ENCODE data around the gene POTEF. TPM values are rescaled to one million over a fixed set of nuclear protein-coding genes. Genes with fewer than 3 reads are reported as not detected.
"Not testable (repeated sequence)": the region's sequence is repeated elsewhere in the genome, so short reads cannot be mapped to it uniquely, and the experiment has no call there.

POTEF gene
- total RNA-seq, 6 experiments from 2014 or later, result not detected

- H3K36me3 ChIP-seq; DNase-seq; intact Hi-C loops (cut with DNase I); H3K4me3 ChIP-seq; H3K4me1 ChIP-seq; H3K9me3 ChIP-seq; ATAC-seq; H3K27ac ChIP-seq; H3K27me3 ChIP-seq: not testable (repeated sequence)
- WGBS (ENCODE audit: insufficient coverage, low coverage, low lambda C conversion rate, missing lambda C conversion rate), result 40% methylated on average over 1 of the region's 13 CpGs
Measured at GRCh38 chr2:130142396-130143265, 13.6 kb upstream of the POTEF start.

GRCh38 chr2:130141645-130142370 is 12.8 kb upstream of the POTEF start:
- 0% methylated on average over 1 of the region's 22 CpGs for WGBS (ENCODE audit: insufficient coverage, low coverage, low lambda C conversion rate, missing lambda C conversion rate)
- not testable (repeated sequence) for DNase-seq

GRCh38 chr2:130141002-130141401 is 12.0 kb upstream of the POTEF start:
- H3K4me3 ChIP-seq; intact Hi-C loops (cut with DNase I); H3K27ac ChIP-seq; H3K4me1 ChIP-seq; H3K27me3 ChIP-seq; ATAC-seq; H3K36me3 ChIP-seq; DNase-seq; H3K9me3 ChIP-seq: not testable (repeated sequence)
- WGBS (ENCODE audit: insufficient coverage, low coverage, low lambda C conversion rate, missing lambda C conversion rate), result no CpG with 5 or more reads among the region's 6 CpGs

More at GRCh38 chr2:130141645-130142370, 12.8 kb upstream of the POTEF start:
- H3K27me3 ChIP-seq; H3K4me1 ChIP-seq; H3K27ac ChIP-seq; intact Hi-C loops (cut with DNase I); H3K4me3 ChIP-seq; ATAC-seq; H3K9me3 ChIP-seq; H3K36me3 ChIP-seq: not testable (repeated sequence)

GRCh38 chr2:130140516-130140915 is 11.5 kb upstream of the POTEF start:
- H3K36me3 ChIP-seq; H3K9me3 ChIP-seq; H3K4me1 ChIP-seq; H3K27ac ChIP-seq; intact Hi-C loops (cut with DNase I); H3K4me3 ChIP-seq; DNase-seq; ATAC-seq; H3K27me3 ChIP-seq: not testable (repeated sequence)
- WGBS (ENCODE audit: insufficient coverage, low coverage, low lambda C conversion rate, missing lambda C conversion rate), result no CpG with 5 or more reads among the region's 7 CpGs

GRCh38 chr2:130139331-130140280 is 10.6 kb upstream of the POTEF start:
- H3K4me3 ChIP-seq; H3K9me3 ChIP-seq; H3K4me1 ChIP-seq; H3K27me3 ChIP-seq; H3K36me3 ChIP-seq; ATAC-seq; H3K27ac ChIP-seq; intact Hi-C loops (cut with DNase I): not testable (repeated sequence)
- peak in 1 of 3 donors; percentile 36 for DNase-seq
- 69% methylated on average over 4 of the region's 30 CpGs for WGBS (ENCODE audit: insufficient coverage, low coverage, low lambda C conversion rate, missing lambda C conversion rate)

GRCh38 chr2:130138841-130139251 is 9.8 kb upstream of the POTEF start:
- H3K27me3 ChIP-seq; H3K9me3 ChIP-seq; H3K4me3 ChIP-seq; H3K27ac ChIP-seq; intact Hi-C loops (cut with DNase I); H3K36me3 ChIP-seq; ATAC-seq; H3K4me1 ChIP-seq: not testable (repeated sequence)
- no CpG with 5 or more reads among the region's 15 CpGs for WGBS (ENCODE audit: insufficient coverage, low coverage, low lambda C conversion rate, missing lambda C conversion rate)
- peak in 2 of 3 donors; percentile 24 to 35 for DNase-seq

GRCh38 chr2:130138326-130138725 is 9.3 kb upstream of the POTEF start:
- ATAC-seq; H3K27ac ChIP-seq; DNase-seq; H3K27me3 ChIP-seq; intact Hi-C loops (cut with DNase I); H3K9me3 ChIP-seq; H3K4me1 ChIP-seq; H3K36me3 ChIP-seq; H3K4me3 ChIP-seq: not testable (repeated sequence)
- no CpG with 5 or more reads among the region's 13 CpGs for whole genome bisulfite sequencing (ENCODE audit: insufficient coverage, low coverage, low lambda C conversion rate, missing lambda C conversion rate)

- intact Hi-C loops (cut with DNase I); H3K4me3 ChIP-seq; H3K36me3 ChIP-seq; H3K27me3 ChIP-seq; ATAC-seq; H3K4me1 ChIP-seq; H3K9me3 ChIP-seq; H3K27ac ChIP-seq: not testable (repeated sequence)
- WGBS (ENCODE audit: insufficient coverage, low coverage, low lambda C conversion rate, missing lambda C conversion rate), result no CpG with 5 or more reads among the region's 5 CpGs
- peak in 2 of 3 donors; percentile 13 to 28 for DNase-seq
Measured at GRCh38 chr2:130137118-130137517, 8.1 kb upstream of the POTEF start.

GRCh38 chr2:130136546-130136945 is 7.5 kb upstream of the POTEF start:
- H3K27ac ChIP-seq; H3K4me1 ChIP-seq; H3K36me3 ChIP-seq; H3K9me3 ChIP-seq; H3K27me3 ChIP-seq; intact Hi-C loops (cut with DNase I); ATAC-seq; H3K4me3 ChIP-seq: not testable (repeated sequence)
- peak in 1 of 3 donors; percentile 26 for DNase-seq
- 100% methylated on average over 2 of the region's 10 CpGs for WGBS (ENCODE audit: insufficient coverage, low coverage, low lambda C conversion rate, missing lambda C conversion rate)
